ENCODE data around the gene ZNF740.
"Not testable (repeated sequence)": the region's sequence is repeated elsewhere in the genome, so short reads cannot be mapped to it uniquely, and the experiment has no call there.

ZNF740 gene

DNA sequence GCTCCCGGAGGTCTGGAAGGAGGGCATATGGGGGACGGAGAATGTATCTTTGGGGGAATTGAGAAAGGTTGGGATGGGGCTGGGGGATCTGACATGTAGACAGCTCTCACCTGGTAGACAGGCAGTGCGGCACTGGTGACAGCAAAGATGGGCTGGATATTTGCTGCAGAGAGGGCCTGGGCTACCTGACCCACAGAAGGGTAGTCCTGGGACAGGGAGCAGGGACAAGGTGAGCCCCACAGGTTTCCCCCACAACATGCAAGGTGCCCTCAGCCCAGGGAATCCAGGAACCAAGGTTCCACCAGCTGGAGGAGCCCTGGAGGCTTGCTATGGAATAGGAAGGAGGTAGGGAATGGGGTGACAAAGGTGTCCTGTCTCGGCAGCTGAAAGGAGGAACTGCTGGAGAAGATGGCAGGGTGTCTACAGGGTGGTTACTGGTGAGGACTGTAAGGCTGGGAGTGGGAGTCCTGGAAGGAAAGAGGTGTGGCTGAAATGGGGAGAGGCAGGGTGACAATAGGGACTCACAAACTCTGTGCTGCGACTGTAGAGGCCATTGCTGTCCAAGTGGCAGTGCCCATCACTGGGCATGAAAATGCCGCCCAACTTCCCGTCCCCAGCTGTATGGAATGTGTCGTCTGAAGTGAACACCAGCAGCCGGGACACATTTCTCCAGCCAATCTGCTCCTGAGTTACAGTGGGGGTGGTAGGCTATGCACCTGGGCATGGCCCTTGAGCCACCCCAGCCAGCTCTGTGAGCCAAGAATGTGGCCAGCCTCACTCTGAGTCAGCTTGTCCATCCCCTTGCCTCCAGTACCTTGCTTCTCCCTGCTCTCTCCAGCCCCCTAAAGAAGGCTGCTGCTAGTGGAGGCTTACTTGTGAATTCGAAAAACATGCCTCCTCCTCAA, 15.2 kb downstream of the ZNF740 start:
- DNase-seq: no peak

DNA sequence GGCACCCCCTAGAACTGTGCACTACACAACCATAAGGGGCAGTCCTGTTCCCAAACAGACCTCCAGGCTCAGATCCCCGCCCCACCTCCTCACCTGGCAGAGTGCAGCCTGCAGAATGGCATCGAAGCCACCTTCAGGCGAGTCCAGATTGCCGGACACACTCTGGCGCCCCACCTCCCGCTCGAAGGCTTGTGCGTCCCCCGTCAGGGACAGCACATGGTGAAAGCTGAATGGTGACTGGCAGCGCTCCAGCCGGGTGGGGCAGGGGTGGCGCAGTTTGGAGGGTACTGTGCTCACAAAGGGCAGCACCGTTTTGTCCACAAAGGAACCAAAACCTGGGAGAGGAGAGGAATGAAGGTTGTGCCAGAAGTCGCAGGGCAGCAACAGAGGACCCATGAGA, 16.0 kb downstream of the ZNF740 start:
- DNase-seq: no peak

DNA sequence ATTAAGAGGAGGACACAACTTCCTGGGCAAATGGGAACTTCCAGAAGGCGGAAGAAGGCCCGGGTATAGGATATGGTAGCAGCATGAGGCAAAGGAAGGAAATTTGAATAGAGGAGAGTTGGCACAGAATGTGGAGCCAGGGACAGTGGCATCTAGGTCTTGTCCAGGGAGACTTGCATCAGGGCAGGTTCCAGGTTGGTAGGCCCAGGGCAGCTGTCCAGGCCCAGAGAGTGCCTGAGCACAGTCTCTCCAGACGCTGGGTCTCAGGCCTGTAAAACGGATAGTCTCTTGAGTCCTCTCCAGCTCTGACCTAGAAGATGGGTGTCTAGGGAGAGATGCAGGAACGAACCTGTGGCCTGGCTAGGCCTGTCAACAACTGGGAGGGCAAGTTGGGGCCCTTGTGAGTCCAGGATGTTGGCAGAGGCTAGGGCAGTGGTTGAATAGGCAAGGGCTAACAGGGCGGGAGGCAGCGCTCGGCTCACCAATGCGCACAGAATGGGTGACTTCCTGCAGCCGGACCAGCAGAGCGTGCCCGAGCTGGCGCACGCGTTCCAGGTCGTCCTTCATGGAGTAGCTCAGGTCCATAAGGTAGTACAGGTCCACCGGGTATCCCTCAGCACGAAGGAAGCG, 16.6 kb downstream of the ZNF740 start:
- no peak for DNase-seq

DNA sequence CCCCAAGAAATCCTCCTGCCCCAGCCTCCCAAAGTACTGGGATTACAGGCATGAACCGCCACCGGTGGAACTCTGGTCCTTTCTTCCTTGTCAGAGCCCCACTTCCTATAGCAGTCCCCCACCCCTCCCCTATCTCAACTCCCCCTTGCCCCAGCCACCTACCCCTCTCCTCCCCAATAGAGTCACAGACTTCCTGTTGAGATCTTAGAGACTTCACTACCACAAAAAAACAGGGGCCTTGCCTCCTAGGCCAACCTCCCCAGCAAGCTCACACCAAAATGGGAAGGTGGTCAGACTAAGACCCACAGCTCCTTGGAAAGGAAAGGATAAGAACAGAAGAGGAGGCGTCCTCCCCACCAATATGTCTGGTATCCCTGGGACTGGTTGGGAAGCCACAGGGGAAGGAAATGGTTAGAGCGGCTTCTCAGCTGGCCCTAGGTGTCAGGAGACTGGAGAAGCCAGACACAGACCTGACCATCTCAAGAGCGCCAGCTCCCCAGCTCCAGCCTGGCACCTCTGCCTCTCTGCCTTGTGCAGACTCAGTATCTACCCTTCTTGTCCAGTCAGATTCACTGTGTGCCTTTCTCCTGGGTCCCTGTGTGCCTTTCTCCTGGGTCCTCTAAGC, 18.1 kb downstream of the ZNF740 start:
- DNase-seq: no peak

DNA sequence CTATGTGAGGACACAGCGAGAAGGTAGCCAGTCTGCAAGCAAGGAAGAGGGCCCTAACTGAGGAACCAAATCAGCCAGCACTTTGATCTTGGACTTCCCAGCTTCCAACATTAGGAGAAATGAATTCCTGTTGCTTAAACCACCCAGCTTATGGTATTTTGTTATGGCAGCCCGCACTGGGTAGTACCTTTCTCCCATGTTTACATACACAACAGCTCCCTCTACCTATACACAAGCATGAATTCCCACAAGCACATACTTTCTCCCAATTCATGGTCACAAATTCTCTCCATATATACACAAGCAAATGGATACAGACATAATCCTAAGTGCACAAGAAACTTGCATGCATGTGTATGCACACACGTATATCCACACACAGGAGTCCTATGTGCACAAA, 19.2 kb downstream of the ZNF740 start:
- DNase-seq: no peak

DNA sequence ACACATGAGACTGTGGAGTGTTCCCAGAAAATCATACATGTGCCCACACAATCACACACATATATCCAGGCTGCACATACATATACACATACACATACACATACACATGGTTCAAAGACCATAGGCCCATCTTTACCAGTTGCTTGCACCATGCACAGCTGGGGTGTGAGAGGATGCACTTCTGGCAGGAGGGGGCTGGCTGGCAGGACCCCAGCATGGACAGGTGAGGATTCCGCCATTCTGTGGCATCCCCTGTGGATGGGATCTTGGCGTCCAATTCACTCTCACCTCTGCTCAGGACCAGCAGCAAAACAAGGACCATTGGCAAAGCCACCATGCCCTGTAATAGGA, 19.6 kb downstream of the ZNF740 start:
- DNase-seq: no peak

DNA sequence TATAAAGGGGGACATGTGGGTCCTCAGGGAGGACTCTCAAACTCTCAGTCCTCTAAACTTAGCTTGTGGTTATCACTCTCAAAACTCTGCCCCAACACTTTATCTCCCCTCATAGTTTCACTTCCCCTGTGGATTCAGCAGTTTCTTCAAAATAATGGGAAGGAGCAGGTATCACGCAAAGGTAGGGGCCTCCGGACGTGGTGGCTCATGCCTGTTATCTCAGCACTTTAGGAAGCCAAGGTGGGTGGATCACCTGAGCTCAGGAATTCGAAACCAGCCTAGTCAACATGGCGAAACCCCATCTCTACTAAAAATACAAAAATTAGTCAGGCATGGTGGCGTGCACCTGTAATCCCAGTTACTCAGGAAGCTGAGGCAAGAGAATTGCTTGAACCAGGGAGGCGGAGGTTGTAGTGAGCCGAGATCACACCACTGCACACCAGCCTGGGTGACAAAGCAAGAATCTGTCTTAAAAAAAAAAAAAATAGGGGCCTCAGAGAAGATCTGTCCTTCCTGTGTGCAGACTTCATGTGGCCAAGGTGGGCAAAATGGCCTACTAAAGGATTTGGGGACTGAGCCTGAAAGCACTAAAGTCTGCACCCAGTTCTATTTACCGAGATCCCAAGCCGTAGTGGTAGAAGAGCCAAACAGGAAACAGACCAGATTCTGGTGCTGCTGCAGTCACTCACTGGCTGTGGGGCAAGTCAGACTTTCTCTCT, 20.1 kb downstream of the ZNF740 start:
- DNase-seq: no peak

DNA sequence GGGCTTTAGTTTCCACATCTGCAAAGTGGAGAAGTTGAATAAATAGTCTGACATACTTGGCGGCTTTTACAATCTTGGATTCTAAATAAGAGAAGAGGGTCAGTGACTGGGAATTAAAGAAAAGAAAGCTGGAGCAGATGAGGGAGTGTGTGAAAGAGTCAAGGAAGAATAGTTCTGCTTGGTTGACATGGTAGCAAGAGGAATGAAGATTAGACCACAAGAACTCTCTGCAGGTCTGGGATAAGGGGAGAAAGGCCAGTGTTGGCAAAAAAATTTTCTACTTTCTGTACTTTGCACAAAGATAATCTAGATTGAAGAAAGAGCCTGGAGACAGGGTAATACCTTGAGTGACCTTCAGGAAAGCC, 20.6 kb downstream of the ZNF740 start:
- DNase-seq: no peak

DNA sequence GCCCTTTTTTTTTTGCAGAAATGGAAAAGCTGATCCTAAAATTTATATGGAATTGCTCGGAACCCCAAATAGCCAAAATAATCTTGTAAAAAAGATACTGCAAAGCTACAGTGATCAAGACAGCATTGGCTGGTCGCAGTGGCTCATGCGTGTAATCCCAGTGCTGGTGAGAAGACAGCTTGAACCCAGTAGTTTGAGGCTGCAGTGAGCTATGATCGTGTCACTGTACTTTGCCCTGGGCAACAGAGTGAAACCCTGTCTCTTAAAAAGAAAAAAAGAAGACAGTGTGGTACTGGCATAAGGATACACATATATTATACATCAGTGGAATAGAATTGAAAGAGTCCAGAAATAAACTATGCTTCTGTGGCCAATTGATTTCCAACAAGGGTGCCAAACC, 21.1 kb downstream of the ZNF740 start:
- no peak for DNase-seq

DNA sequence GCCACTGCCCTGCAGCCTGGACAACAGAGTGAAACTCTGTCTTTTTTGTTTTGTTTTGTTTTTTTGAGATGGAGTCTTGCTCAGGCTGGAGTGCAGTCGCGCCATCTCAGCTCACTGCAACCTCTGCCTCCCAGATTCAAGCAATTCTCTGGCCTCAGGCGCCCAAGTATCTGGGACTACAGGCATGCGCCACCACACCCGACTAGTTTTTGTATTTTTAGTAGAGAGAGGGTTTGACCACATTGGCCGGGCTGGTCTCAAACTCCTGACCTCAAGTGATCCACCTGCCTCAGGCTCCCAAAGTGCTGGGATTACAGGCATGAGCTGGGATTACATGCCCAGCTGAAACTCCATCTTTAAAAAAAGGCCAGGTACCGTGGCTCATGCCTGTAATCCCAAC, 21.8 kb downstream of the ZNF740 start:
- not testable (repeated sequence) for DNase-seq

DNA sequence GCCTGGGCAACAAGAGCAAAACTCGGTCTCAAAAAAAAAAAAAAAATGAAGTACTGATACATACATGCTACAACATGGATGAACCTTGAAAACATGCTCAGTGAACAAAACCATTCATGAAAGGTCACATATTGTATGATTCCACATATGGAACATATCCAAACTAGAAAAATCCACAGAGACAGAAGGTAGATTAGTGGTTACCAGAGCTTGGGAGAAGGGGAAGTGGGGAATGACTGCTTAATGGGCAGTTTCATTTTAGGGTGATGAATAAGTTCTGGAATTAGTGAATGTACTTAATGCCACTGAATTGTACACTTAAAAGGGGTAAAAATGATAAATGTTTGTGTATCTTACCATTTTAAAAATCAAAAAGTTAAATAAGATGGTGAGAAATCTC, 23.8 kb downstream of the ZNF740 start:
- no peak for DNase-seq

DNA sequence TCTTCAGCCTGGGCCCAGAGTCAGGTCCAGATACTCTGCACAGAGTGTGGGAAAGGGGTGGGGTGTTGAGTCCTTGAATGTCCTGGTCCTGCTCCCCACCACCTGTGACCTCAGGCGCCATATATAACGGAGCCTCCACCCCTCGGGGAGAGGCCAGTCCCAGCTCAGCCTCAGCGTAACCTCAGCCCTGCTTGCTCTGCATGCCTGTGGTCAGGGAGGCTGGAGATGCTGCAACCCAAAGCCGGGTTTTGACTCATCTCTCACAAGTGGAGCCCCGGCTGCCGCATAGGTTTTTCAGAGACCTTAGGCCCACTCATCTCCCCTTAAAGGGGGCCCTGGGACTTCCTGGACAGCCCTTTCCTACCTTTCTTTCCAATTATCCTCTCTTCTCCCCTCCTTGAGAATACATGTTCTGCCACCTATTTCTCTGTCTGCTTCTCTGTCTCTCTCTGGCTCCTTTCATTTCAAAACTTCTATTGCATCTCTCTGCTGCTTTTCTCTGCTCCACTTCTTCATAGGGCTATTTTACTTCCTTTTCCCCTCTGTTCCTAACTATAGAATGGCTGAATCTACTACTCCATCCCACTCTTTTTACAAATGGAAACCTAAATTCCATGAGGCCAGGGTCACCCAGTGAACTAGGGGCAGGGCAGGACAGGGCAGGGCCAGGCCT, 25.4 kb downstream of the ZNF740 start:
- DNase-seq: no peak

DNA sequence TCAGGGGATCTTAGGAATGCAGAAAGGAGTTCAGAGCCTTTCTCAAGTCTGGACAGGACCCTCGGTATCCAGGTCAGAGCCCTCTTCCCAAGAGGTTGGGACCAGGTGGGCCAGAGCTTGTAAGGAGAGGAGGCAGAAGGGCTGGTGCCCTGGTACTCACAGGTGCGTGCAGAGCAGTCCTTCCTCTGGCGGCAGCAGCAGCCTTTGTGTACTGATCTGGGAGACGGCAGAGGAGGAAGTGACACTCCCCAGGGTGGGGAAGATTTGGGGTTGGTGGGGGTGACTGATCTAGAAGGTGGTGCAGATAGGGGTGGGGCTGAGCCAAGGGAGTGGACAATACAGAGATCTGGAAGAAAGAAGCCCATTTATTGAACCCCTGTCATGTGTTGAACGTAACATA, 26.5 kb downstream of the ZNF740 start, which contains the start of gene ITGB7:
TSS of gene ITGB7 (minus strand) at position 210 of the 400 bp plus-strand sequence. CDS start 6,808 bp downstream, outside the sequence.
- DNase-seq: no peak

DNA sequence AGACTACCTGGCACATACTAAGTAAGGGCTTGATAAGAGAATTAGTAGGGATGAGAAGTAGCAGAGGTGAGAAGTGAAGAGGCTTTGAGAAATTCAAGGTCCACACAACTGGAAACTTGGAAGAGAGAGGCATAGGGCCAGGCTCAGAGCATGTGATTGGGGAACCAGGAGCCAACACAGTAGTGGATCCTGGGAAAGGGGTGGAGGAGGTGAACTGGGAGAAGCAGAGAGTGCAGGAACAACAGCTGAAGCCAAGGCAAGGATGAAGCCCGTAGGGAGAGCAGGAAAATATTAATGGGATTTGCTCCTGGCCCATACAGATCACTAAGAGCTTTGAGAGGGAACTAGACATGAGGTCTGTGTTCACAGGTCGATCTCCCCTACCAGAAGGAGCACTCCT, 27.9 kb downstream of the ZNF740 start:
- no peak for DNase-seq

DNA sequence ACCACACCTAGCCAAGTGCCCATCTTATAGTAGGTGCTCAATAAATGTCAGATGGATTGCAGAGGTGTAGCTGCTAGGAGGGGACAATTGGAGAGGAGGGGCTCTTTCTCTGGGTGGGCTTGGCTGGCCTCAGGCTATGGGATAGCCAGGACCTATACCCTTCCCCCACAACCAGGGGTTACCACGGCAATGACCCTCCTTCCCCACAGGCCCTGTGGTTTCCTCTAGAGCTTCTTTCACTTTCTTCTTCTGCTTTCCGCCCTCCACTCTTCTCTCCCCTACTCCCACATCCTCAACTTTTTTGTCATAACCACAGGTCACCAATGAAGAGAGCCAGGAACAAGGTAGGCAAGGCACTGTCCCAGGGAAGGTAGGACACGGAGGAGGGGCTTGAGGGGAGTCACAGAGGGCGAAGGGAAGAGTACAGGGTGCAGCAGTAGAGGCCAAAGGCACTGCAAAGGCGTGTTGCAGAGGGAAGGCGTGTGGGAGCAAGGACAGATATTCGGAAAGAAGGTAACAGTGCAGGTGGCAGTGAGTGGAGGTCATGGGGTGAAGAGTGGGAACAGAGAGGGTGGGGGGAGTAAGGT, 28.4 kb downstream of the ZNF740 start:
- DNase-seq: no peak

DNA sequence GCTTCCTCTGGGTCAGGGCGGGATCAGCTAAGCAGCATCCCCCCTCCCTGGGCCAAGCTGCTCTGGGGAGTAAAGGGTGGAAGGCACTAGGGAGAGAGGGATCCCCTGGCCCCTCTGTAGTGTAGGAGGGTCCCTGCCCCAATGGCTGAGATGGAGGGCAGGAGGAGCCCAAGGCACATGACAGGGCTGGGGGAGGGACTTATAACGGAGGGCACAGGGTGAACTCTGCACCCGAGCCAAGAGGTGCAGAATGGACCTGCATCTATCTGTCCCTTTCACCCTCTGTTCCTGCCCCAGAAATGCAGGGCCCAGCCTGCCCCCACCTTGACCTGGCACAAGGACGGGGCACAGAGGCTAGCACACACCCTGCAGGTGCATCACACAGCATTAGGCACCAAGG, 30.3 kb downstream of the ZNF740 start:
- no peak for DNase-seq

DNA sequence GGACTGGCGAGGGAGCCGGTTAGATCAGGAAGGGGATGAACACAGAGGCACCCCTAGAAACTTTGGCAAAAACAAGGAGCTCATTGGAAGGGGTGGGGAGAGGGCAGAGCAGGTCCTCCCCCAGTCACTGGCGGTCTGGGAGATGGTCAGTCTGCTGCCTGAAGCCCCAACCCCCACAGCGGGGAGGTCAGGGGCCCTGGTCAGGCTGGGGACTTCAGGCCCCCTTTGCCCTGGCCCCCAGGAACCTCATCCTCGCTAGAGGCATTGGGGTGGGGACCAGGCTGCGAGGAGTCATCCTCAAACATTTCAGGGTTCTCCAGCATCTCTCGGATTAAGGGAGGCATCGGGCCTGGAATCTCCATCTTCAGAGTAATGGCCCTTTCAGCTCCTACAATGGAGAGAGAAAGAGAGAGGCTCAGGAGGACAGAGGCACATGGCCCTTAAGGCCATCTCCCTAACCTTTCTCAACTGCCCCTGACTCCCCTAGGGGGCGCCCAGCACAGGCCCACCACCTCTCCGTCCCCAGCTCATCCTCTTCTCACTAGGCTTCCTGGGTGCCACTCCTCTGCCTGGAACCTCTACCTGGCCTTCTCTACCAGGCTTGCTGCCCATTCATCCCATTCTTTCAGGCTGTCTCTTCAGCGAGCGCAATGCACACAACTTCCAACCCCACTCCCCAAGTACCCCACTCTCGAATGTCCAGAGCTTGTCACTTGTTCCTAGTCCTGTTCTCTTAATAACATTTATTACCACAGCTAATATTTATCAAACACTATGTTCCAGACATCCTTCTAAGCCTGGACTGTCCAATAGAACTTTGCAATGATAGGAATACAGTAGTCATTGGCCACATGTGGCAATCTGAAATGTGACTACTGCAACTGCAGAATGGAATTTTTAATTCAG, 31.2 kb downstream of the ZNF740 start:
- peak in 1 of 2 experiments; percentile 44 for DNase-seq

DNA sequence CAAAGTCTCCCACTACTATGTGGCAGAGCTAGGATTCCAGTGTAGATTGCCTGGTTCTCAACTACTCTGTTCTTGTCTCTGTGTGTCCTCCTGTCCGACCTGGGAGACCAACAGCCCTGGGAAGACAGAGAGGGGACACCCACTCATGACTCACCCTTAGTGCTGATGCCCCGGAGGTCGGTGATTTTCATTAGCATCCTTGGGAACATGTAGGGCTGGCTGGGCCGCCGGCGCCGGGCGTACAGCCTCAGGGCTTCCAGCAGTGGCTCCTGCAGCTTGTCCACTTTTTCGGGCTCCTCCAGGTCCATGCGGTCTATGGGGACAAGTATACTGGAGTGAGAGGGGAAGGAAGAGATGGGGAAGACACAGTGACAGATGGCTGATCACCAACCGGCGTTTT, 32.4 kb downstream of the ZNF740 start:
- no peak for DNase-seq

DNA sequence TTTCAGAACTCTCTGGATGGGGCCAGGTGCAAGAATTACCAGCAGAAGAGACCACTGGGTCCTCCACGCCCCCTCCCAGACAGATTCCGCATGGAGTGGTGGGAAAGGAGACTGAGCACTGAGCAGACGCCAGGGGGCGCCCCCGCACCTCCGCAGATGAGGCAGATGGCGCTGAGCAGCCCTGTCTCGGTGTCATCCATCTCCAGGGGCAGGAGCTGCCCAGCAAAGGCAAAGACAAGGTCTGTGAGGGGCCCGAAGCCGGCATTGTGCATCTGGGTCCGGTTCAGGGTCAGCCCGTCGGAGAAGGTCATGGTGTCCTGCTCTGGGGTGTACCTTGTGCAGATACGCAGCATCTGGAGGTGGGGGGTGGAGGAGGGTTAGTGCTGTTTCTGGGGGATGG, 32.8 kb downstream of the ZNF740 start:
- peak; percentile 56 to 76 for DNase-seq

DNA sequence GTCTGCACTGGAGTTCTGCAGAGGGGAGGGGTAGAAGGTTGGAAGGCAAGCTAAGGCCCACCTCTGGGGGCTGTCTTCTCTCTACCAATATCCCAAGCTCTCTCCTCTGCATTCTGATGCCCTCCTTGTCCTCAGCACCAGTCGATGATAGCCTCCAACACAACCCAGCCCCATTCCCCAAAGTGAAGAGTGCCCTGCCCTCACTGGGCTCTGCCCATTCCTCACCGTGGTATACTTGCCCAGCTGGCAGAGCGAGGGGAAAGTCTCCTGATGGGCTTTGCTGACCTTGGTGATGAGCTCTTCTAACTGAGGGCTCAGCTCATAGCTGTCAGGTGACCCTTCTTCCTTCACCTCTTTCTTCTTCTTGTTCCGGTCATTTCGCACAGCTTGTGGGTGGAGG, 33.7 kb downstream of the ZNF740 start:
- DNase-seq: no peak

Measured in NCI-H1930 (cell line).